ENCODE measurements around the gene IPCEF1. TPM values are rescaled to one million over a fixed set of nuclear protein-coding genes. Genes with fewer than 3 reads are reported as not detected.

IPCEF1 gene
- total and polyA plus RNA-seq, 3 donors from 2014 or later = 3.6 to 4.8 (median 4.2) TPM

DNA sequence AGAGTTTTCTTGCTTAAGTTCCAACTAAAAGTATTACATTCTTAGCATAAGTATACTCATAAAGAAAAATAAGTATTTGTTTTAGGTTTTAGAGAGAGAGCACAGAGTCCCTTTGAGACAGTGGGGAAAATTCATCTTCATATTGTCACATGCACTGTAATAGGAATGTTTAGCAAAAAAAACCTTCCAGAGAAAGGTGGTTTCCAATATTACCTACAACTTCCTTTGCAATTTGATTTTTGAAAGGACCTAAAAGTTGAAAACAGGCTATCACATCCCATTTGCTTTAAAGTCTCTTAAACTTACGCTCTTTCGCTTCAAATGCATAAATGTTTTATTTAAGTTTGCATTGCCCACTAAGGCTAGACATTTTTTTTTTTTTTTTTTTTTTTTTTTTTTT is 231.2 kb downstream of the IPCEF1 start:
- intact Hi-C loops (cut with DNase I; ENCODE audit: low total_unique reads) = no loop called here
- H3K4me3 ChIP-seq = no peak overlapping the region
- H3K27me3 ChIP-seq = no peaks in the 10 kb centered on the region
- no peak for DNase-seq
- H3K27ac ChIP-seq = peak overlapping the region in 1 of 2 donors; percentile 73
- TF ChIP-seq, protein P1, sequence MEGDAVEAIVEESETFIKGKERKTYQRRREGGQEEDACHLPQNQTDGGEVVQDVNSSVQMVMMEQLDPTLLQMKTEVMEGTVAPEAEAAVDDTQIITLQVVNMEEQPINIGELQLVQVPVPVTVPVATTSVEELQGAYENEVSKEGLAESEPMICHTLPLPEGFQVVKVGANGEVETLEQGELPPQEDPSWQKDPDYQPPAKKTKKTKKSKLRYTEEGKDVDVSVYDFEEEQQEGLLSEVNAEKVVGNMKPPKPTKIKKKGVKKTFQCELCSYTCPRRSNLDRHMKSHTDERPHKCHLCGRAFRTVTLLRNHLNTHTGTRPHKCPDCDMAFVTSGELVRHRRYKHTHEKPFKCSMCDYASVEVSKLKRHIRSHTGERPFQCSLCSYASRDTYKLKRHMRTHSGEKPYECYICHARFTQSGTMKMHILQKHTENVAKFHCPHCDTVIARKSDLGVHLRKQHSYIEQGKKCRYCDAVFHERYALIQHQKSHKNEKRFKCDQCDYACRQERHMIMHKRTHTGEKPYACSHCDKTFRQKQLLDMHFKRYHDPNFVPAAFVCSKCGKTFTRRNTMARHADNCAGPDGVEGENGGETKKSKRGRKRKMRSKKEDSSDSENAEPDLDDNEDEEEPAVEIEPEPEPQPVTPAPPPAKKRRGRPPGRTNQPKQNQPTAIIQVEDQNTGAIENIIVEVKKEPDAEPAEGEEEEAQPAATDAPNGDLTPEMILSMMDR (IDR thresholded peaks at IDR 0.05) = no peak
- TF ChIP-seq POLR2A (IDR thresholded peaks at IDR 0.05) = no peak
- 87 to 100% methylated on average over 2 of the region's 2 CpGs for WGBS, 2 donors
- no peaks in the 10 kb centered on the region for H3K36me3 ChIP-seq (ENCODE audit: low read depth, missing control alignments)
- peaks cover 3% of the 10 kb centered on the region for H3K4me1 ChIP-seq
- H3K9me3 ChIP-seq = no peaks in the 10 kb centered on the region

GRCh38 chr6:154123155-154123956 is 233.2 kb downstream of the IPCEF1 start:
- WGBS, 2 donors = 60 to 79% methylated on average over 8 of the region's 8 CpGs
- DNase-seq = peak; percentile 44
- H3K36me3 ChIP-seq (ENCODE audit: low read depth, missing control alignments) = no peaks in the 10 kb centered on the region
- H3K27ac ChIP-seq = peak overlapping the region; percentile 73 to 74
- peaks cover 3% of the 10 kb centered on the region for H3K4me1 ChIP-seq
- H3K4me3 ChIP-seq = no peak overlapping the region
- no peaks in the 10 kb centered on the region for H3K9me3 ChIP-seq
- TF ChIP-seq, protein P1 (IDR thresholded peaks at IDR 0.05) = no peak
- TF ChIP-seq POLR2A (IDR thresholded peaks at IDR 0.05) = no peak
- intact Hi-C loops (cut with DNase I; ENCODE audit: low total_unique reads) = no loop called here
- no peaks in the 10 kb centered on the region for H3K27me3 ChIP-seq

GRCh38 chr6:154122195-154122925 is 234.2 kb downstream of the IPCEF1 start:
- TF ChIP-seq POLR2A (IDR thresholded peaks at IDR 0.05) = no peak
- TF ChIP-seq, protein P1 (IDR thresholded peaks at IDR 0.05) = no peak
- intact Hi-C loops (cut with DNase I; ENCODE audit: low total_unique reads) = no loop called here
- Histone ChIP-seq H3K9me3 (no peaks in the 10 kb centered on the region), H3K27me3 (no peaks in the 10 kb centered on the region), H3K4me3 (no peak overlapping the region), H3K36me3 (ENCODE audit: low read depth, missing control alignments) (no peaks in the 10 kb centered on the region), H3K4me1 (no peaks in the 10 kb centered on the region), H3K27ac (peak overlapping the region; percentile 45 to 51)
- no peak for DNase-seq
- WGBS, 2 donors = 91 to 97% methylated on average over 2 of the region's 2 CpGs

DNA sequence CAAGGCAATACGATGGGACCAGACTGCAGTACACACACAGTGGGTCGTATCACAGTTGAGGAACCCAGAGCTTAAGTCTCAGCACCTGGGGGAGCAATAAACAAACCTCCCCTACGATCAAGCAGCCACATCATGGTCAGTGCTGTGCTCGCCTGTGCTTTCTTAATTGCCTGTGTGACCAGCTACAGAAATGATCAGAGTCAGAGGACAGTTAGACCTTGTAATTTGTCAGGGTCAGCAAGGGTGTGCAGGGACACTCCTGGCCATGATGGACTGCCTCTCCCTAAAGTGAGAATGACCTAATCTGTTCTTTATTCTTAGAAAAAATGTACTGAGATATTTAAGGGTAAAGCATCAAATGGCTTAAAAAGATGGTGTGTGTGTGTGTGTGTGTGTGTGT is 239.1 kb downstream of the IPCEF1 start:
- no peaks in the 10 kb centered on the region for H3K27me3 ChIP-seq
- no peak overlapping the region for H3K27ac ChIP-seq
- no peak for TF ChIP-seq POLR2A (IDR thresholded peaks at IDR 0.05)
- TF ChIP-seq, protein P1 (IDR thresholded peaks at IDR 0.05) = no peak
- no peak for DNase-seq
- intact Hi-C loops (cut with DNase I; ENCODE audit: low total_unique reads) = no loop called here
- no peaks in the 10 kb centered on the region for H3K4me1 ChIP-seq
- no peaks in the 10 kb centered on the region for H3K9me3 ChIP-seq
- H3K36me3 ChIP-seq (ENCODE audit: low read depth, missing control alignments) = no peaks in the 10 kb centered on the region
- 51 to 75% methylated on average over 2 to 4 of the region's 4 CpGs for WGBS, 2 donors
- H3K4me3 ChIP-seq = no peak overlapping the region

All from testis (tissue), 3 donors.